ENCODE results near the gene PRKAB2. TPM values are rescaled to one million over a fixed set of nuclear protein-coding genes. Genes with fewer than 3 reads are reported as not detected.

The PRKAB2 gene
- total RNA-seq, 4 donors from 2014 or later: 21.5 to 45.4 (median 30.3) TPM

DNA sequence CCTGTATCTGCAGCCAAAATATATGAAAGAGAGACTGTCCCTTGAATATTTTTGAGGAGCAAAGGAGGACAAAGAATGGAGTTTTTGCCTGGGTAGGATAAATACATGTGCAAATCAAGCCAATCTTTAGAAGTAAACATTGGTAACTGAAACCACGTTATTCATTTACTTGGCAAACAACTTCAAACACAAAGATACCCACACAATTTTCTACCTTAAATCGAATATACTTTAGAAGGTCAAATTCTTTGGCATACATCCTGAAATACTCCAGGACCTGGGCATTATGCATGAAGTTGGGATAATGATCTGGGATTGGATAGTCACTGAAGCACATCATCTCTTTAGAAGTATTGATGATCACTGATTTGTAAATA, 43.3 kb upstream of the PRKAB2 start:
- 36% methylated on average over 2 of the region's 2 CpGs for WGBS
- H3K27ac ChIP-seq (replicated peaks in 1 of 4): no peak overlapping the region
- DNase-seq (ENCODE audit: extremely low spot score): no peak
- H3K4me1 ChIP-seq: peaks cover 0 to 8% (median 3%) of the 10 kb centered on the region in 4 donors
- intact Hi-C loops (cut with DNase I): no loop called here
- H3K27me3 ChIP-seq: no peaks in the 10 kb centered on the region
- no peaks in the 10 kb centered on the region for H3K9me3 ChIP-seq
- peaks cover 0 to 9% (median 0%) of the 10 kb centered on the region in 4 donors for H3K36me3 ChIP-seq
- H3K4me3 ChIP-seq: no peak overlapping the region
- TF ChIP-seq EP300 (IDR thresholded peaks at IDR 0.05) (no peak), POLR2AphosphoS5 (IDR thresholded peaks at IDR 0.05) (no peak), POLR2A (IDR thresholded peaks at IDR 0.05; ENCODE audit: low read depth) (no peak)
- TF ChIP-seq, protein P1, sequence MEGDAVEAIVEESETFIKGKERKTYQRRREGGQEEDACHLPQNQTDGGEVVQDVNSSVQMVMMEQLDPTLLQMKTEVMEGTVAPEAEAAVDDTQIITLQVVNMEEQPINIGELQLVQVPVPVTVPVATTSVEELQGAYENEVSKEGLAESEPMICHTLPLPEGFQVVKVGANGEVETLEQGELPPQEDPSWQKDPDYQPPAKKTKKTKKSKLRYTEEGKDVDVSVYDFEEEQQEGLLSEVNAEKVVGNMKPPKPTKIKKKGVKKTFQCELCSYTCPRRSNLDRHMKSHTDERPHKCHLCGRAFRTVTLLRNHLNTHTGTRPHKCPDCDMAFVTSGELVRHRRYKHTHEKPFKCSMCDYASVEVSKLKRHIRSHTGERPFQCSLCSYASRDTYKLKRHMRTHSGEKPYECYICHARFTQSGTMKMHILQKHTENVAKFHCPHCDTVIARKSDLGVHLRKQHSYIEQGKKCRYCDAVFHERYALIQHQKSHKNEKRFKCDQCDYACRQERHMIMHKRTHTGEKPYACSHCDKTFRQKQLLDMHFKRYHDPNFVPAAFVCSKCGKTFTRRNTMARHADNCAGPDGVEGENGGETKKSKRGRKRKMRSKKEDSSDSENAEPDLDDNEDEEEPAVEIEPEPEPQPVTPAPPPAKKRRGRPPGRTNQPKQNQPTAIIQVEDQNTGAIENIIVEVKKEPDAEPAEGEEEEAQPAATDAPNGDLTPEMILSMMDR (IDR thresholded peaks at IDR 0.05): no peak

DNA sequence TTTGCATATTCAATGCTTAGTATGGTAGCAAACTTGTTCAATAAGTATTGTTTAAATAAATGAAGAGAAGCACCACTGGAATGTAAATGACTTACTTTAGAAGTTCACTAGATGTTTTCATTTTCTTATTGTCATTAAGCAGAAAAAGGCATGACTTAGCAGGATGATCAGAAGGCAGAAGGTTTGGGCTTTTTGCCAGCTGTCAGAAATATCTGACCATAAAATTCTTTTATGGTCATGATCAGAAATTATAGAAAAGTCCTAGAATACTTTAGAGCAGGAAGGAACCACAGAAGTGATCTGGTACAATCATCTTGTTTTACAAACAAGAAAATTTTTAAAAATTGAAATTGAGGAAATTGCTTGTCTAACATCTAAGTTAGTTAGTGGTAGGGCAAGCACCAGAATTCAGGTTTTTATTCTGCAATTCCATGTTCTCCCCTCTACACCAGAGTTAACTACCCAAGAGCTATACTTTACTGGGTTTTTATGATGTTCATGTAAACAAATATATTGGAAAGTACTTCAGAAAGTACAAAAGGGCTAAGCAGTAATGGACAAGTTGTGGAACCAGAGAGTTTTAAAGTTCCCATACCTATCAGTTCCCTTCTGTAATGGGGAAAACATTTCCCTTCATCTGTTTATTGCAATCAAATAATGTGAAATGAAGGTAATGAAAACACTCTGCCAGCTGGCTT, 42.7 kb upstream of the PRKAB2 start:
- peaks cover 0 to 8% (median 3%) of the 10 kb centered on the region in 4 donors for H3K4me1 ChIP-seq
- no peaks in the 10 kb centered on the region for H3K27me3 ChIP-seq
- TF ChIP-seq POLR2AphosphoS5 (IDR thresholded peaks at IDR 0.05) (no peak), POLR2A (IDR thresholded peaks at IDR 0.05; ENCODE audit: low read depth) (no peak), EP300 (IDR thresholded peaks at IDR 0.05) (no peak)
- TF ChIP-seq, protein P1 (IDR thresholded peaks at IDR 0.05): no peak
- peaks cover 0 to 9% (median under 1%) of the 10 kb centered on the region in 4 donors for H3K36me3 ChIP-seq
- no peak overlapping the region for H3K4me3 ChIP-seq
- no peaks in the 10 kb centered on the region for H3K9me3 ChIP-seq
- no peak overlapping the region for H3K27ac ChIP-seq (replicated peaks in 1 of 4)
- DNase-seq (ENCODE audit: extremely low spot score): no peak
- intact Hi-C loops (cut with DNase I): no loop called here

DNA sequence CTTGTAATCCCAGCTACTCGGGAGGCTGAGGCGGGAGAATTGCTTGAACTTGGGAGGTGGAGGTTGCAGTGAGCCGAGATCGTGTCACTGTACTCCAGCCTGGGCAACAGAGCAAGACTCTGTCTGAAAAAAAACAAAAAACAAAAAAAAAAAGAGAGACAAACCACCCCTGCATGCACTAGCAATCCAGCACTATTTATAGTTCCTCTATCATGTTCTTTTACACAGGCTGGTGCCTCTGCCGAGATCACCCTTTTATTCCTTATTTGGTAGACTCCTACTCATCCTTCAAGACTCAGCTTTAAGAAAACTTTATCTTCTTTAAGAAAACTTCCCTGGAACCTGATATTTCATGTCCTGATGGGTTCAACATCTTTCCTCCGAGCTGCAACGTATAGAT, 42.1 kb upstream of the PRKAB2 start:
- peaks cover 0 to 9% (median 3%) of the 10 kb centered on the region in 4 donors for H3K36me3 ChIP-seq
- WGBS: 64% methylated on average over 7 of the region's 7 CpGs
- intact Hi-C loops (cut with DNase I): no loop called here
- H3K27ac ChIP-seq (replicated peaks in 1 of 4): no peak overlapping the region
- no peak overlapping the region for H3K4me3 ChIP-seq
- no peaks in the 10 kb centered on the region for H3K9me3 ChIP-seq
- TF ChIP-seq POLR2AphosphoS5 (IDR thresholded peaks at IDR 0.05): no peak
- no peak for TF ChIP-seq EP300 (IDR thresholded peaks at IDR 0.05)
- TF ChIP-seq, protein P1 (IDR thresholded peaks at IDR 0.05): no peak
- TF ChIP-seq POLR2A (IDR thresholded peaks at IDR 0.05; ENCODE audit: low read depth): no peak
- DNase-seq (ENCODE audit: extremely low spot score): no peak
- H3K4me1 ChIP-seq: peaks cover 0 to 8% (median 3%) of the 10 kb centered on the region in 4 donors
- H3K27me3 ChIP-seq: no peaks in the 10 kb centered on the region

DNA sequence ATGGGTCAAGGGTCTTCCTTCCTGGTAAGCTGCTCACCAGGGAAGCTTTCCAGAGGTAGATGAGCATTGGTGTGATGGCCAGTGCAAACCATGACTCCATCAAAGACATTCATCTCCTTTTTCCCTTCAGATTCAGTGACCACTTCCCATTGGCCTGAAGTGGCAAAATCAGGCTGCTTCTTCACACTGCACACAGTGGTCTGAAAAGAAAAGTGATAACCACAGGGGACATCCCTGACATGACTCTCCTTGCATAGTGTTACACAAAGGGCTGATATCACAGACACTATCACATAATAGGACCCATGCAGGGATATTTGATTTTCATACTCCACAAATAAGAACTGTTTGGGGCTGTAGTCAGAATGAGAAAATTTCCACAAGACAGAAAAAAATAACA, 41.0 kb upstream of the PRKAB2 start:
- H3K27ac ChIP-seq (replicated peaks in 1 of 4): no peak overlapping the region
- no peak for DNase-seq (ENCODE audit: extremely low spot score)
- TF ChIP-seq POLR2A (IDR thresholded peaks at IDR 0.05; ENCODE audit: low read depth) (no peak), EP300 (IDR thresholded peaks at IDR 0.05) (no peak), POLR2AphosphoS5 (IDR thresholded peaks at IDR 0.05) (no peak)
- TF ChIP-seq, protein P1 (IDR thresholded peaks at IDR 0.05): no peak

More for the DNA sequence above, 41.0 kb upstream of the PRKAB2 start:
- intact Hi-C loops (cut with DNase I): no loop called here
- Histone ChIP-seq H3K27me3 (no peaks in the 10 kb centered on the region), H3K36me3 (peaks cover 0 to 14% (median 3%) of the 10 kb centered on the region in 4 donors), H3K9me3 (no peaks in the 10 kb centered on the region), H3K4me1 (peaks cover 0 to 8% (median 3%) of the 10 kb centered on the region in 4 donors), H3K4me3 (no peak overlapping the region)
